Measurements from ENCODE around the gene RIBC2.

GRCh38 chr22:45456811-45457210 lies 43.3 kb downstream of the RIBC2 start:
- TF ChIP-seq CTCF (optimal IDR thresholded peaks at IDR 0.05 in 1 of 3, IDR thresholded peaks at IDR 0.05 in 1 of 3, conservative IDR thresholded peaks at IDR 0.05 in 1 of 3; ENCODE audit: extremely low read depth in 1 of 3, insufficient read depth in 2 of 3, low read length in 3 of 3): no peak
- no peak for TF ChIP-seq EZH2 (IDR thresholded peaks at IDR 0.05; ENCODE audit: low read length)

Data from keratinocyte (primary cell).